Testis (tissue), 2 donors: ENCODE data around the gene FGFR3.

Experiments
- CTCF ChIP-seq, 3 experiments: fragments of 450-650 bp in 2 of 3; fragments of 200-600 bp in 1 of 3; sonication (generic) in 1 of 3; IDR thresholded peaks; one replicate each; pipeline ENCODE4 v1.5.1; 2016 to 2019; ENCODE audit warnings: antibody characterized with exemption in 3 of 3, mild to moderate bottlenecking in 2 of 3, moderate library complexity in 1 of 3
- POLR2A ChIP-seq: fragments of 450-650 bp; IDR thresholded peaks from one replicate; pipeline ENCODE4 v1.6.1; 2017; ENCODE audit warnings: antibody characterized with exemption, mild to moderate bottlenecking, moderate library complexity

GRCh38 chr4:1796486-1797204, 3.6 kb downstream of the FGFR3 start:
- no peak for TF ChIP-seq POLR2A
- TF ChIP-seq CTCF (IDR thresholded peaks at IDR 0.05), result no peak
